ENCODE measurements around the gene MS4A10. TPM values are rescaled to one million over a fixed set of nuclear protein-coding genes. Genes with fewer than 3 reads are reported as not detected.

Gene MS4A10
- total and polyA plus RNA-seq, 10 of the 15 experiments (the other 5 are each of a cell fraction or from before 2014, with no cell fraction given), result not detected

- CTCF ChIA-PET, result interaction anchor here (0.9 to 2.2 kb wide), 5 partner anchors 9 to 353 kb away, joined by 3 to 6 read pairs (median 3); no protein-coding TSS in a partner anchor
- RAD21 ChIA-PET (ENCODE audit: unreplicated experiment), result no interaction called here
- no peaks in the 10 kb centered on the region for H3K79me2 ChIP-seq (ENCODE audit: control insufficient read depth, insufficient read depth, low read length)
- H3K4me2 ChIP-seq (ENCODE audit: control insufficient read depth, insufficient read depth), result no peak overlapping the region
- no peaks in the 10 kb centered on the region for H3K36me3 ChIP-seq (ENCODE audit: control insufficient read depth in 2 of 2, insufficient read depth in 2 of 2, low read length in 1 of 2)
- POLR2A ChIA-PET, result no interaction called here
- no peak for DNase-seq (ENCODE audit: low read depth, low spot score)
- TF ChIP-seq GATAD2B (conservative IDR thresholded peaks at IDR 0.05; ENCODE audit: low read depth), result no peak
- no peak for TF ChIP-seq RELB (IDR thresholded peaks at IDR 0.05; ENCODE audit: low read depth)
- no peak for TF ChIP-seq BCLAF1 (IDR thresholded peaks at IDR 0.05)
- no peak for TF ChIP-seq SIX5 (IDR thresholded peaks at IDR 0.05; ENCODE audit: low read depth, low read length, severe bottlenecking)
- TF ChIP-seq NFYA (IDR thresholded peaks at IDR 0.05; ENCODE audit: borderline replicate concordance, low read depth, low read length), result no peak
- no peak for TF ChIP-seq TBL1XR1 (IDR thresholded peaks at IDR 0.05; ENCODE audit: low read depth, low read length)
- TF ChIP-seq CBFB (IDR thresholded peaks at IDR 0.05; ENCODE audit: low read depth), result no peak
- TF ChIP-seq MTA2 (IDR thresholded peaks at IDR 0.05; ENCODE audit: low read depth), result no peak
- no peak for TF ChIP-seq MAX (IDR thresholded peaks at IDR 0.05; ENCODE audit: low read depth, low read length)
- TF ChIP-seq ATF3 (IDR thresholded peaks at IDR 0.05; ENCODE audit: borderline replicate concordance, extremely low read depth, low read depth, low read length), result no peak
- TF ChIP-seq STAT1 (conservative IDR thresholded peaks at IDR 0.05), result no peak
- no peak for TF ChIP-seq ETV6 (conservative IDR thresholded peaks at IDR 0.05 in 1 of 2, IDR thresholded peaks at IDR 0.05 in 1 of 2; ENCODE audit: borderline replicate concordance in 1 of 2, low read depth in 1 of 2)
- TF ChIP-seq CHD2 (IDR thresholded peaks at IDR 0.05; ENCODE audit: borderline replicate concordance, low read depth, low read length), result no peak
- TF ChIP-seq NR2F1 (conservative IDR thresholded peaks at IDR 0.05), result no peak
- no peak for TF ChIP-seq NKRF (conservative IDR thresholded peaks at IDR 0.05)
- no peak for TF ChIP-seq RELA (IDR thresholded peaks at IDR 0.05; ENCODE audit: borderline replicate concordance, partially characterized antibody)
- no peaks in the 10 kb centered on the region for H3K9me3 ChIP-seq (replicated peaks; ENCODE audit: control insufficient read depth, insufficient read depth, low read length)
- BruUV-seq (replicated peaks), result no TSS peak
- H3K4me3 ChIP-seq, result no peak overlapping the region
- no peaks in the 10 kb centered on the region; a peak in 2 of 4 replicates for H3K27me3 ChIP-seq (replicated peaks in 1 of 2; ENCODE audit: control insufficient read depth in 2 of 2, insufficient read depth in 2 of 2, low read length in 1 of 2)
- H3K9ac ChIP-seq (ENCODE audit: control insufficient read depth, insufficient read depth, low read length), result no peak overlapping the region
- no peak overlapping the region for H2AFZ ChIP-seq (ENCODE audit: control insufficient read depth, low read depth, low read length)
- SMC1A ChIA-PET (ENCODE audit: uncharacterized antibody, unreplicated experiment), result no interaction called here
- no peak overlapping the region for H3K27ac ChIP-seq (ENCODE audit: control insufficient read depth, insufficient read depth)
- WGBS (ENCODE audit: insufficient coverage, insufficient replicate concordance, low lambda C conversion rate, missing lambda C conversion rate), result 12% methylated on average over 4 of the region's 5 CpGs
- no peaks in the 10 kb centered on the region for H4K20me1 ChIP-seq (ENCODE audit: control insufficient read depth, insufficient read depth)
- no peak for FAIRE-seq
- no peak for ATAC-seq
- intact Hi-C loops (cut with micrococcal nuclease; ENCODE audit: unreplicated experiment), result no loop called here
- no peaks in the 10 kb centered on the region for H3K4me1 ChIP-seq (ENCODE audit: control insufficient read depth, insufficient read depth, low read length)
- in situ Hi-C loops (cut with MboI), result no loop called here
Observed at GRCh38 chr11:60825118-60825517, 40.0 kb downstream of the MS4A10 start.
